Right hindlimb (tissue), 1 donor: ENCODE data around the gene WDR4.
"Not testable (repeated sequence)": the region's sequence is repeated elsewhere in the genome, so short reads cannot be mapped to it uniquely, and the experiment has no call there.

ENCODE experiments used
- DNase-seq: peaks from one replicate; pipeline ENCODE4 v3.0.0-alpha.2; 2018

WDR4 gene

DNA sequence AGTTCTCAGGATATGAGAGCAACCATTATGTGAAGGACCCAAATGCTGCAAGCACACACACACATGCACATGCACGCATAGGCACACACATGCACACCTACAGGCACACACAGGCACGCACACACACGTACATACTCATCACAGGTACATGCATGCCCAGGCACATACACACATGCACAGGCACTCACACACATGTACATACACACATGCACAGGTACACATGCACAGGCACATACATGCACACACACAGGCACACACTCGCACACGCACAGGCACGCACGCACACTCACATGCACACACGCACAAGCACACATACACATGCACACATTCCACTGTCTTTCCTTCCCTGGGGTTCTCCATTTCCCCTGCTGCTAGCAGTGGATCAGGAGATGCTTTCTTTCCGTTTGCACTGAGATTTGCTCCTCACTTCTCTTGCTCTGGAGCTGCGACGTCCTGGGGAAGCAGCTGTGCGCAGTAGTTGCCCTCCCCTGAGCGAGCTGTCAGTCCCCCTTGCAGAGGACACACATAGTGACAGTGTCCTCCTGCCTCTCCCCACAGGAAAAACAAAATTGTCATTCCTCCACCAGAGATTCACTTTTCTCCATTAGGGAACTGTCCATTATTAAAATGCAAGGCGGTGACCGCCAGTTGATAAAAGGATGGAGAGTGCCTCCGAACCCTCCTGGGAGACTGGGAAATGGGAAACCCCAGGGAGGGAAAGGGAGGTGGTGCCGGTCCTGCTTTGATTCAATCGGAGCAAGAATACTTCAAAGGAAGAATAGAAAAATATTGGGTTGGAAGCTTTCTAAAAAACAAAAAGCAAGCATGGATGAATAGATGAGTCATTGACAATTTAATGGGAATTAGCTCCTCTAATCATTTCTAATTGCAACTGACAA is 69.5 kb downstream of the WDR4 start:
- no peak for DNase-seq

DNA sequence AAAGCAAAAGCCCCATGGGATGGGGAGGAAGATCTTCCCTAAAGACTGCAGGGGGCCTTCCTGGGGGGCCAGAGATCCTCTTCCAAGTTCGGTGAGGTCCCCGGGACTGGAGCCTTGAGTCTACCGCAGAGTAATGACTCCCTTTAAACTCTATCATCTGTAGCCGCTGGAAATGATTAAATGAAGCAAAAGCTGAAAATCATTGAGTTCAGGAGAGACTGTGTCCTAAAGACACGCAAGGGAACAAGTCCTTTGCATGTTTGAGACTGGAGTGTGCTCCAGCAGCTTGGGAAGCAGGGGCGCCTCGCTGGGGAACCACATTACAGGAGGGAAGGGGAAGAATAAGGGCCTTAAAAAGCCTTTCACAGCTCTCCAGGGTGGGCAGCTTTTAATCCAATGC is 70.2 kb downstream of the WDR4 start:
- DNase-seq, result no peak

DNA sequence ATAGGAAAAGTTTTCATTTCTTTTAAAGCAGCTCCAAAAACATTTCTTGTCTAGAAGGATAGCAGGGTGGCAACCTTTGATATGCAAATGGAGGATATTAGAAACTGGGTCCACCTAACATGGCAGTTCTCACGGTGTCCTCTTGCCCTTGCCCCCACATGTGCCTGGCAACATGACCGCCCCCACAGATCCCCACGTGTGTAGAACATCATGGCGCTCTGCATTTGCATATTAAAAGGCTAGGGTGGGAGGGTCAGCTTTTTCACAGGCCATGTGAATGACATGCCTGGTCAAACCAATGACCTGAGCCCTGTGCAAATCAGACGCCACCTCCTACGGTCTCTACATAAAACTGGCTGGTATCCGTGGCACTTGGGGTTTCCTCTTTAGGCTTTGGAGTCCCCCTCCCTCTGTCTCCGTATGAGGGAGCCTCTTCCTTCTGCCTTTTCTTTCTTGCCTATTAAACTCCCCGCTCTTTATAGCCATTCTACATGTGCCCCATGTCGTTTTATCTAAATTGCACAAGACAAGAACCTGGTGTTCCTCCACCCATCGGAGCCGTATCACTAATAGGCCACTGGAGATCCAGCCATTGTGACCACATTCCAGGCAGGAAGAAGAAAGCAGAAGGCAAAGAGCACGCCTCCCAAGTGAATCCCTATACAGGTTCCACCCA is 71.3 kb downstream of the WDR4 start:
- no peak for DNase-seq

DNA sequence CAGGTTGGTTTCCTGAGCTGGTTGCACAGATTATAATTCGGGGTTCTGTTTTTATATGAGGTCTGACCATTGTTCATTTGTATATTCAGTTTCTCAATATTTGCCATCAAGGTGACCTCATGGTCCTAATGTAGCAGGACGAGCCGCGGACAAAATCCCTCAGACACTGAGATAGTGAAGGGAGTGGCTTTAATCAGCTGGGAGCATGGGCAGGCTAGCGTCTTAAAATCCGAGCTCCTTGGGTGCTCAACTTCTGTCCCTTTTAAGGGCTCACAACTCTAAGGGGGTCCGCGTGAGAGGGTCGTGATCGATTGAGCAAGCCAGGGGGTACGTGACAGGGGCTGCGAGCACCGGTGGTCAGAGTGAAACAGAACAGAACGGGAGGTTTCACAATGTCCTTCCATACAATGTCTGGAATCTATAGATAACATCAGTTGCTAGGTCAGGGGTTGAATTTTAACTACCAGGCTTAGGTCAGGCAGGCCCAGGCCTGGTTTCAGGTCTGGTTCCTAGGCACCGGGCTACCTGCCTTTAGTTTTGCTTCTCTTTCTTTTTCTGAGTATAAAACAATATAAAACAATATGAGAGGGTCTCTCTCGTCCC is 71.9 kb downstream of the WDR4 start:
- not testable (repeated sequence) for DNase-seq

DNA sequence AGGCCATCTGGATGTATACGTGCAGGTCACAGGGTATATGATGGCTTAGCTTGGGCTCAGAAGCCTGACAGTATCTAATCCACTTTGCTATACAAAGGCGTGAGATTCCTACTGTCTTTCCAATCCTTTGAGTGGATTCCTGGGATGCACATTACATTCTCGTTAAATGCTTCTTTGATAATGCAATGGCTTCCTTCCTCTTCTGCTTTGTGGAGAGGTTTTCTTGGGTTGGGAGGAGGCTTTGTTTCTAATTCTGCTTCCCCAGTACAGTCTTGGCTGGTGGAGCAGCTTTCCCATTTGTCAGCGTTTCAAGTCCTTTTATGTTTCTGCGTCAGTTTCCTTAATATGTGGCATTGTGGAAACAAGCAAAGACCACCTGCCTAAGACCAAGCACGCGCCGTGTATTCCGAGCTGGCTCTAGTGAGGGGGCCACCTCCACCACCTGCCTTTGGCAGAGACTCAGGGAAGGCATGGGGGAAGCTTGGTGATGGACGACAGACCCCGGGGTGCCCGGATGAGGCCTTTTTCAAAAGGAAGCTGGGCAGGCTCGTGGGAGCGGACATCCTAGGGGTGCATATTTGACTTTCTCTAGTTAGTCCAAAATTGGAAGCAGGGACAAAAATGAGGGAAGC is 72.7 kb downstream of the WDR4 start:
- DNase-seq, result no peak

DNA sequence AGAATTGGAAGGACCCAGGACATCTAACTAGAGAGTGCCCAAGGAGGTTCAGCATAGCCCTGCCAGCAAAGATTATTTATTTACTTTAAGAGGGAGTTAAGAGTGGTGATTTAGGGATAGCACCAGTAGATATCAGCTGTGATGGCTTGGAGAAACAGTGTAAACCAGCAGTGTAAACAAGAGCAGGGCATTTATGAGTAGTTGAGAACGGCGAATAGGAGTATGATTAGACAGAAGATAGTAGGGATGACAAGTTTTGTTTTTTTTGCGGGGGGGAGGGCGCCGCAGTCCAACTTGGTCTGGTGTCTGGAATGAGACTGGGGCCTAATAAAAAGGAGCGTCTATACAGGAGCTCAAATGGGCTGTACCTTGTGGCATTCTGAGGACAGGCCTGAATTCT is 77.7 kb downstream of the WDR4 start:
- DNase-seq, result not testable (repeated sequence)

GRCh38 chr21:42799948-42800347 is 79.4 kb downstream of the WDR4 start:
- DNase-seq, result no peak

DNA sequence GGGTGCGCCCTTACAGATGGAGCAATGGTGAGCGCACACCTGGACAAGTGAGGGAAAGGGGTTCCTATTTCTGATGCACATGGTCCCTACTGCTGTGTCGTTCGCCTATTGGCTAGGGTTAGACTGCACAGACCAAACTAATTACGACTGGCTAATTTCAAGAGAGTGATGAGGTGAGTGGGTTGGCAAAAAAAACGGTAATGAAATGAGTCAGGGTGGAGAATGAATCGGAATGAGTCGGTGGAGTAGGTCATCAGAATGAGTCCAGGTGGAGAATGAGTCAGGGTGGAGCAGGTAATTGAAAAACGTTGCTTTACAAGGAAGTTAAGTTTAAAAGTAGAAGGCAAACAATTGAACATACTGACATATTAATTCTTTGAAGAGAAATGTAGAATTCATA is 79.8 kb downstream of the WDR4 start:
- no peak for DNase-seq
